Duodenal mucosa (tissue), 2 donors: ENCODE results near the gene AK9.
"Not testable (repeated sequence)": the region's sequence is repeated elsewhere in the genome, so short reads cannot be mapped to it uniquely, and the experiment has no call there.

Experiments
- H3K27ac ChIP-seq: one replicate; pipeline ENCODE4 v1.7.0; 2013; ENCODE audit warnings: low read depth, low read length
- H3K27me3 ChIP-seq, 2 donors: one replicate each; pipeline ENCODE4 v1.7.0; 2013; ENCODE audit warnings: low read length in 2 of 2, control low read depth in 1 of 2; ENCODE audit not compliant: insufficient read depth in 2 of 2, control insufficient read depth in 1 of 2
- H3K36me3 ChIP-seq, 2 donors: one replicate each; pipeline ENCODE4 v1.7.0; 2013; ENCODE audit warnings: low read length in 2 of 2, control low read depth in 1 of 2; ENCODE audit not compliant: insufficient read depth in 2 of 2, control insufficient read depth in 1 of 2
- H3K4me1 ChIP-seq, 2 donors: one replicate each; pipeline ENCODE4 v1.7.0; 2013; ENCODE audit warnings: low read length in 2 of 2, control low read depth in 1 of 2; ENCODE audit not compliant: insufficient read depth in 2 of 2, control insufficient read depth in 1 of 2
- H3K4me3 ChIP-seq, 2 donors: one replicate each; pipeline ENCODE4 v1.7.0; 2013; ENCODE audit warnings: low read length in 2 of 2, low read depth in 1 of 2
- H3K9ac ChIP-seq, 2 donors: one replicate each; pipeline ENCODE4 v1.7.0; 2013; ENCODE audit warnings: low read length in 2 of 2, low read depth in 1 of 2
- H3K9me3 ChIP-seq, 2 donors: one replicate each; pipeline ENCODE4 v1.7.0; 2013; ENCODE audit warnings: low read length in 2 of 2, control low read depth in 1 of 2; ENCODE audit not compliant: control insufficient read depth in 1 of 2

The AK9 gene

GRCh38 chr6:109521080-109521479 is 169.9 kb downstream of the AK9 start:
- Histone ChIP-seq H3K27ac (no peak overlapping the region), H3K9me3 (no peaks in the 10 kb centered on the region), H3K4me1 (peaks cover 0 to 4% of the 10 kb centered on the region in 2 donors), H3K9ac (no peak overlapping the region), H3K36me3 (no peaks in the 10 kb centered on the region), H3K27me3 (no peaks in the 10 kb centered on the region), H3K4me3 (no peak overlapping the region)

DNA sequence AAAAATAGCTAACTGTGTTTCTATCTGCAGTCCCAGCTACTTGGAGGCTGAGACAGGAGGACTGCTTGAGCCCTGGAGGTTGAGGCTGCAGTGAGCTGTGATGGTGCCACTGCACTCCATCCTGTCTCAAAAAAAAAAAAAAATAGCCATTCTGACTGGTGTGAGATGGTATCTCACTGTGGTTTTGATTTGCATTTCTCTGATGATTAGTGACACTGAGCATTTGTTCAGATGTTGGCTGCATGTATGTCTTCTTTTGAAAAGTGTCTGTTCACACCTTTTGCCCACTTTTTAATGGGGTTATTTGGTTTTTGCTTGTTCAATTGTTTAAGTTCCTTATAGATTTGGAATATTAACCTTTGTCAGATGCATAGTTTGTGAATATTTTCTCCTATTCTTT is 171.4 kb downstream of the AK9 start:
- H3K4me3 ChIP-seq, H3K9me3 ChIP-seq, H3K36me3 ChIP-seq, H3K27me3 ChIP-seq, H3K27ac ChIP-seq, H3K4me1 ChIP-seq, H3K9ac ChIP-seq: not testable (repeated sequence)

- no peak overlapping the region for H3K27ac ChIP-seq
Measured at GRCh38 chr6:109516929-109517328, 174.1 kb downstream of the AK9 start.

DNA sequence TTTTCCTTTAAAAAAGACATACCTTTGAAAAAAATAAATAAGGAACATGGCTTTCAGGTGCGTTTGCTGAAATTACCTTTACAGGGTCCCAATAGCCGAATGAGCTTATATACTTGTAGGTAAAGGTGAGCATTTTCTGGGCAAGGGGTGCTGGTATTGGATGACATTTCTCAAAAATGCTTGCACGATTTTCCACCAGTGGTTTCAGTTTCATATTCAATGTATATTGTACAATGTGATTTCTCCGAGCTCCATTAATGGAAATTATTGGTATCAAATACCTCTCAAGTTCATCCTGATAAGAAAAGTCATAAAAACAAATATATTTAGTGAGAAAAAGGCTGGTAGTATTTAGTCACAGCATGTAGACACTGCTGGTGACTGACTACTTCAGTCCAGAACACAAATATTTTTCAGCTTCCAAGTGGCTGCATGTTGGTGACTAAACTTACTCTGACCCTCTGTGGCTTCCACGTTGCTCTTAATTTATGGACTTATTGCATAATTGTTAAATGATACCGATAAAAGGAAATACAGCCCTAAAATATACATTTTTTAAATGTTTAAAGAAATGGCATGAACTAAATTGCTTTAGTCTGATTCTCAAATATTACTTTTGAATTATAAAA is 175.1 kb downstream of the AK9 start:
- no peak overlapping the region for H3K27ac ChIP-seq
- peak overlapping the region in 1 of 2 donors; percentile 31 for H3K9ac ChIP-seq
- H3K9me3 ChIP-seq: no peaks in the 10 kb centered on the region
- peaks cover 0 to 4% of the 10 kb centered on the region in 2 donors for H3K4me1 ChIP-seq
- no peaks in the 10 kb centered on the region for H3K36me3 ChIP-seq
- H3K27me3 ChIP-seq: no peaks in the 10 kb centered on the region
- H3K4me3 ChIP-seq: peak overlapping the region; percentile 45 to 65

More at GRCh38 chr6:109516929-109517328, 174.1 kb downstream of the AK9 start:
- no peak overlapping the region for H3K4me3 ChIP-seq
- peaks cover 0 to 4% of the 10 kb centered on the region in 2 donors for H3K4me1 ChIP-seq
- no peak overlapping the region for H3K9ac ChIP-seq
- H3K27me3 ChIP-seq: no peaks in the 10 kb centered on the region
- no peaks in the 10 kb centered on the region for H3K36me3 ChIP-seq
- no peaks in the 10 kb centered on the region for H3K9me3 ChIP-seq

DNA sequence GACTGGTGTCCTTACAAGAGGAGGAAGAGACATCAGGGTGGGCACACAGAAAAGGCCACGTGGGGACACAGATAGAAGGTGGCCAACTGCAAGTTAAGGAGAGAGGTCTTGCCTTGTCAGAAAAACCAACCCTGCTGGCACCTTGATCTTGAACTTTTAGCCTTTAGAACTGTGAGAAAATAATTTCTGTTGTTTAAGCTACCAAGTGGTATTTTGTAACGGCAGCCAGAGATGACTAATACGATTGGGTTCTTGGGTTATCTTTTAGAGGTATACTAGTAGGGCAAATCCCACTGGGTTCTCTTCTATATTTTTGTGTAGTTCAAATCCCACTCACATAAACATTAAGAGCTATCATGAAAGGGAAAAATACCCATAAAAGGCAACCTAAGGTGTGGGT is 176.1 kb downstream of the AK9 start:
- Histone ChIP-seq H3K9me3 (no peaks in the 10 kb centered on the region), H3K27me3 (no peaks in the 10 kb centered on the region), H3K4me3 (no peak overlapping the region), H3K27ac (no peak overlapping the region), H3K9ac (no peak overlapping the region), H3K36me3 (no peaks in the 10 kb centered on the region), H3K4me1 (peaks cover 0 to 4% of the 10 kb centered on the region in 2 donors)

DNA sequence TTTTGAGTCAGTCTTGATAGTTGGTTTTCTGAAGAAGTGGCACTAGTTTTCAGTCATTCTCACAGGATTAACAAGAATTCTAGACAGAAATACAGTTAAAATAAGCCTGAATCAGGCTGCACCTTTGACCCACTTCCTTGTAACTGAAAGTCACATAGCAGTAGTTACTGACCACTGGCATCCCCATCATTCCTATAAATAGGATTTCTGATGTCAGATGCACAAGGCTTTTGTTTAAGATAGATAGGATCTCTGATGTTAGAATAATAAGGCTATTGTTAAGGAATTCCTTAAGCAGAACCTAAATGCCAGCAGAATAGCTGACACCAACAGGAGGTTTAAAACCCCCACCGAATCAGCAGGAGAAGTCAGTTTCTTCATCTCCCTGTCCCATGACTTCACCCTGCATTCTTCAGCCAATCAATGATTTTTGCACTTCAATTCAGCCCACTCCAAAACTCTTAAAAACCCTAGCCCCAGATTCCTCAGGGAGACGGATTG is 177.4 kb downstream of the AK9 start:
- Histone ChIP-seq H3K4me1 (peaks cover 0 to 4% of the 10 kb centered on the region in 2 donors), H3K9me3 (no peaks in the 10 kb centered on the region), H3K36me3 (no peaks in the 10 kb centered on the region), H3K9ac (no peak overlapping the region), H3K27ac (no peak overlapping the region), H3K27me3 (no peaks in the 10 kb centered on the region), H3K4me3 (no peak overlapping the region)

DNA sequence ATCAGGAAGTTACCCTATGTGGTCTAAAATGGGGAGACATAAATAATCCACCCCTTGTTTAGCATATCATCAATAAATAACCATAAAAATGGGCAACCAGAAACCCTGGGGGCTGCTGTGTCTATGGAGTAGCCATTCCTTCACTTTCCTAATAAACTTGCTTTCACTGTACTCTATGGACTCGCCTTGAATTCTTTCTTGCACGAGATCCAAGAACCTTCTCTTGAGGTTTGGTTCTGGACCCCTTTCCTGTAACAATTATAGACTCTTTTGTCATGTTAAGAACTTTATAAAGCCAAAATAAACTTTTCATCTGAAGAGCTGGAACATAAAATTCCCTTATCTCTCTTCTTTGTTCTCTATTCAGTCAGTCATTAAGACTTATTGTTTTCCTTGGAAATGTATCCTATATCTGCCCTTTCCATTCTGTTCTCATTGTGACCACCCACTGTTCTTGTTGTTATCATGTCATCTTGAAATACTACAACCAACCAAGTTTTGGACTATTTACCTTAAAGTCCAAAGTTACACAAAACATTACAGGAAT is 178.7 kb downstream of the AK9 start:
- H3K9ac ChIP-seq: no peak overlapping the region
- H3K4me3 ChIP-seq: no peak overlapping the region
- H3K27me3 ChIP-seq: no peaks in the 10 kb centered on the region
- H3K36me3 ChIP-seq: no peaks in the 10 kb centered on the region
- H3K4me1 ChIP-seq: peaks cover 0 to 4% of the 10 kb centered on the region in 2 donors
- no peak overlapping the region for H3K27ac ChIP-seq
- H3K9me3 ChIP-seq: no peaks in the 10 kb centered on the region

DNA sequence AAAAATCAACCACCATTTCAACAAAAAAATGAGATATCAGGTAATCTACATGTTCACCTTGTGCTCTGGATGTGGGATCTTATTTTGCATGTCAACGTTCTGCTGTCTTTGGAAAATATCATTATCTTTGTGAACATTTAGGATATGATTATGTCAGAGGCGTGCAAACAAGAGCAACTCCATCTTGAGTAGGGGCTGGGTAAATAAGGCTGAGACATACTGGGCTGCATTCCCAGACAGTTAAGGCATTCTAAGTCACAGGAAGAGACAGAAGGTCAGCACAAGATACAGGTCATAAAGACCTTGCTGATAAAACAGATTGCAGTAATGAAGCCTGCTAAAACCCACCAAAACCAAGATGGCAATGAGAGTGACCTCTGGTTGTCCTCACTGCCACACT is 179.2 kb downstream of the AK9 start:
- H3K27ac ChIP-seq: no peak overlapping the region
- no peaks in the 10 kb centered on the region for H3K36me3 ChIP-seq
- no peak overlapping the region for H3K4me3 ChIP-seq
- H3K27me3 ChIP-seq: no peaks in the 10 kb centered on the region
- peaks cover 0 to 4% of the 10 kb centered on the region in 2 donors for H3K4me1 ChIP-seq
- H3K9ac ChIP-seq: no peak overlapping the region
- H3K9me3 ChIP-seq: no peaks in the 10 kb centered on the region

DNA sequence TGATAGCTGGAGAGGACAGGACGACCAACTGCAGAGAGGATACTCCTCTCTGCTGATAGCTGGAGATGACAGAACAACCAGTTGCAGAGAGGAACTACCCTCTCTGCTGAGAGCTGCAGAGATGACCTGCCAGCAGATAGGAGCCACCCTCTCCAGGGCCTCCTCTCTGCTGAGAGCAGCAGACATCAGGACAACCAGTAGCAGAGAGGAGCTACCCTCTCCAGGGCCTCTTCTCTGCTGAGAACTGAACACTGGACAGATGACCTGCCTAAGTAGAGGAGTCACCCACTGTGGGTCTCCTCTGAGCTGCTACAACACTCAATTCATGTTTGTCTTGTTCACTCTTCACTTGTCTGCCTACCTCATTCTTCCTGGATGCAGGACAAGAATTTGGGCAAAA is 180.6 kb downstream of the AK9 start:
- H3K36me3 ChIP-seq: no peaks in the 10 kb centered on the region
- H3K27ac ChIP-seq: no peak overlapping the region
- H3K27me3 ChIP-seq: no peaks in the 10 kb centered on the region
- no peaks in the 10 kb centered on the region for H3K4me1 ChIP-seq
- H3K9me3 ChIP-seq: no peaks in the 10 kb centered on the region
- H3K4me3 ChIP-seq: no peak overlapping the region
- no peak overlapping the region for H3K9ac ChIP-seq

- Histone ChIP-seq H3K27ac (no peak overlapping the region), H3K4me3 (no peak overlapping the region), H3K9ac (no peak overlapping the region), H3K4me1 (no peaks in the 10 kb centered on the region), H3K36me3 (no peaks in the 10 kb centered on the region), H3K27me3 (no peaks in the 10 kb centered on the region), H3K9me3 (no peaks in the 10 kb centered on the region)
Measured at GRCh38 chr6:109508166-109508860, 182.7 kb downstream of the AK9 start.
